ENCODE results near the gene IPPK. TPM values are rescaled to one million over a fixed set of nuclear protein-coding genes. Genes with fewer than 3 reads are reported as not detected.
"Not testable (repeated sequence)": the region's sequence is repeated elsewhere in the genome, so short reads cannot be mapped to it uniquely, and the experiment has no call there.

The IPPK gene
- total RNA-seq, 2 donors from 2014 or later: 10.3 to 14.0 TPM

DNA sequence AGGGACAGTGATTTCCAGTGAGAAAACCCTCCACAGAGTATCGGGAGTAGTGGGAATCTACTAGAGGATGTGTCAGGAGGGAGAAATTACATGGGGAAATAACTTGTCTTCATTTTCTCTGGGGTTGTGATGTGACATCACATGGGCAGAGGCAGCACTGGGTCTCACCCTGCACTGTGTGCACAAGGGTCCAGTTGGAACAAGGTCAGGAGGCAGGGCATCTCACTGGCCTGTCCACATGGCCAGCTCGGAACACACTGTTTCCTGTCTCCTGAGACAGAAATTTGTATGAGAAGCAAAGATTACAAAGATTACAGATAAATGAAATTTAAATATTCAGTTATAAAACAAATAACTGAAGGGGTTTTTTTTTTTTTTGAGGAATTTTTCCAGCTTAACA, 71.5 kb downstream of the IPPK start:
- H3K4me1 ChIP-seq (replicated peaks): no peaks in the 10 kb centered on the region
- H3K9me3 ChIP-seq: no peaks in the 10 kb centered on the region
- H3K27ac ChIP-seq: peak overlapping the region; percentile 46 to 50
- no peaks in the 10 kb centered on the region for H3K27me3 ChIP-seq (replicated peaks; ENCODE audit: insufficient read depth)
- TF ChIP-seq, protein P1, sequence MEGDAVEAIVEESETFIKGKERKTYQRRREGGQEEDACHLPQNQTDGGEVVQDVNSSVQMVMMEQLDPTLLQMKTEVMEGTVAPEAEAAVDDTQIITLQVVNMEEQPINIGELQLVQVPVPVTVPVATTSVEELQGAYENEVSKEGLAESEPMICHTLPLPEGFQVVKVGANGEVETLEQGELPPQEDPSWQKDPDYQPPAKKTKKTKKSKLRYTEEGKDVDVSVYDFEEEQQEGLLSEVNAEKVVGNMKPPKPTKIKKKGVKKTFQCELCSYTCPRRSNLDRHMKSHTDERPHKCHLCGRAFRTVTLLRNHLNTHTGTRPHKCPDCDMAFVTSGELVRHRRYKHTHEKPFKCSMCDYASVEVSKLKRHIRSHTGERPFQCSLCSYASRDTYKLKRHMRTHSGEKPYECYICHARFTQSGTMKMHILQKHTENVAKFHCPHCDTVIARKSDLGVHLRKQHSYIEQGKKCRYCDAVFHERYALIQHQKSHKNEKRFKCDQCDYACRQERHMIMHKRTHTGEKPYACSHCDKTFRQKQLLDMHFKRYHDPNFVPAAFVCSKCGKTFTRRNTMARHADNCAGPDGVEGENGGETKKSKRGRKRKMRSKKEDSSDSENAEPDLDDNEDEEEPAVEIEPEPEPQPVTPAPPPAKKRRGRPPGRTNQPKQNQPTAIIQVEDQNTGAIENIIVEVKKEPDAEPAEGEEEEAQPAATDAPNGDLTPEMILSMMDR (IDR thresholded peaks at IDR 0.05): no peak
- TF ChIP-seq POLR2AphosphoS5 (IDR thresholded peaks at IDR 0.05) (no peak), POLR2A (IDR thresholded peaks at IDR 0.05) (no peak)
- intact Hi-C loops (cut with DNase I): no loop called here
- no peaks in the 10 kb centered on the region for H3K36me3 ChIP-seq
- no peak overlapping the region for H3K4me3 ChIP-seq
- 57% methylated on average over 2 of the region's 2 CpGs for WGBS
- no peak for DNase-seq (ENCODE audit: low spot score)

DNA sequence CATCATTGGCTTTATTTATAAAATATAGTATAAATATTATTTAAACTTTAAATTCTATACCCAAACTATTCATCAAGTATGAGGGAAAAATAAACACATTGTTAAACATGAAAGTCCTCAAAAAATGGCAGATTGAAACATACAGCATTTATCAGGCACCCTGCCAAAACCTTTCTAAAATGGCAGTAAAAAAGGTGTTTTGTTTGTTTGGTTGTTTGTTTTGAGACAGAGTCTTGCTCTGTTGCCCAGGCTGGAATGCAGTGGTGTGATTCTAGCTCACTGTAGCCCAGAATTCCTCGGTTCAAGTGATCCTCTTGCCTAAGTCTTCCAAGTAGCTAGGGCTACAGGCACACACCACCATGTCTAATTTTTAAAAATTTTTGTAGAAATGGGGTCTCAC, 74.0 kb downstream of the IPPK start:
- H3K27me3 ChIP-seq (replicated peaks; ENCODE audit: insufficient read depth): no peaks in the 10 kb centered on the region
- no peak overlapping the region for H3K27ac ChIP-seq
- DNase-seq (ENCODE audit: low spot score): no peak
- no peak for TF ChIP-seq POLR2A (IDR thresholded peaks at IDR 0.05)
- TF ChIP-seq POLR2AphosphoS5 (IDR thresholded peaks at IDR 0.05): no peak
- TF ChIP-seq, protein P1 (IDR thresholded peaks at IDR 0.05): no peak
- no peaks in the 10 kb centered on the region for H3K36me3 ChIP-seq
- intact Hi-C loops (cut with DNase I): no loop called here
- H3K4me3 ChIP-seq: no peak overlapping the region
- WGBS: 67% methylated on average over 1 of the region's 1 CpG
- no peaks in the 10 kb centered on the region for H3K9me3 ChIP-seq
- H3K4me1 ChIP-seq (replicated peaks): no peaks in the 10 kb centered on the region

DNA sequence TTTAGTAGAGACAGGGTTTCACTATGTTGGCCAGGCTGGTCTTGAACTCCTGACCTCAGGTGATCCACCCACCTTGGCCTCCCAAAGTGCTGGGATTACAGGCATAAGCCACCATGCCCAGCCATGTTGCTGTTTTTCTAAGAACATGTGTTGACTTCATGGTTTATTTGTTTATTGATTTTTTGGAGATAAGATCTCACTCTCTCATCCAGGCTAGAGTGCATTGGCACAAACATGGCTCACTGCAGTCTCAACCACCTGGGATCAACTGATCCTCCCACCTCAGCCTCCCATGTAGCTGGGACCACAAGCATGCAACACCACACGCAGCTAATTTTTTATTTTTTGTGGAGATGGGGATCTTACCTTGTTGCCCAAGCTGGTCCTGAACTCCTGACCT, 74.9 kb downstream of the IPPK start:
- H3K4me3 ChIP-seq; intact Hi-C loops (cut with DNase I); H3K27me3 ChIP-seq (replicated peaks; ENCODE audit: insufficient read depth); H3K4me1 ChIP-seq (replicated peaks); H3K27ac ChIP-seq; H3K9me3 ChIP-seq; DNase-seq (ENCODE audit: low spot score); H3K36me3 ChIP-seq: not testable (repeated sequence)
- 95% methylated on average over 1 of the region's 1 CpG for WGBS

DNA sequence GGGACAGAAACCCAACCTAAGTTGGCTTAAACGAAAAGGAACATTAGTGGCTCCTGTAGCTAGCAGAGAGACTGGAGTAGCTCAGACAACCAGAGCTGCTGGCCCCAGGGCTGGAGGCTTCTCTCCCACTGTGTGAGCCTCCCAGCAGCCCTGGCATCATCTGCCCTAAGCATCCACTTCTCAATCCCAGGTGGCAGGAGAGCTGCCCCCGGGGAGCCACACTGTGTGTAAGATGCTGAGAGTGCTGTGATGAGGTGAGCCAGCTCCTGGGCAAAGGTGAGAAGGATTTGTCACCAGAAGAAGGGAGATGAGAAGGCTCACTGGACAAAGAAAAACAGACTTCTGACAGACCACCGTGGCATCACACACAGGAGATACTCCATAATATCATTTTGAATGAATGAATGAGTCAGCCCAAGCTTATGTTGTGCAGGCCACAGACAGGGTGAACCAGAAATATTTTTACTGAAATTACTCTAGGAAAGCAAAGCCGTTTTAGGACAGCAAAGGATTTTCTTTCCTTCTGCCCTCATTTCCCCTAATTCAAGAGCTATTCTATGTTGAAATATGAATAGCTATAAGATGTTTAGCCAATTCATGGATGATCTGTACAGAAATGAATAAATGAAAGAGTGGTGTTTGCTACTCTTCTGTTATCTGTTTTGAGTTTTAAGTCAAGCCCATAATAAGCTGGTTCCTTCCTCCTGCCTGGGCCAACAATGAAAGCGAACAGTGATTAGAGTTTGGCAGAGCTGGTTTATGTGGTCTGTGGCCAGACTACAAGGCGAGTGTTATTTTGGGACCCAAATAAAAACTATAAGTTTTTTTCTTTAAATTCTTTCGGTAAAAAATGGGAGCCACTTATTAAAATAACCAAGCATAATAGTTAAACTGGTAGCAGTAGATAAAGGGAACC, 76.7 kb downstream of the IPPK start:
- no peak overlapping the region for H3K27ac ChIP-seq
- H3K27me3 ChIP-seq (replicated peaks; ENCODE audit: insufficient read depth): no peaks in the 10 kb centered on the region
- intact Hi-C loops (cut with DNase I): no loop called here
- H3K4me3 ChIP-seq: no peak overlapping the region
- no peaks in the 10 kb centered on the region for H3K9me3 ChIP-seq
- H3K4me1 ChIP-seq (replicated peaks): no peaks in the 10 kb centered on the region
- H3K36me3 ChIP-seq: no peaks in the 10 kb centered on the region
- TF ChIP-seq, protein P1 (IDR thresholded peaks at IDR 0.05): no peak
- no peak for DNase-seq (ENCODE audit: low spot score)
- WGBS: 48% methylated on average over 7 of the region's 7 CpGs

DNA sequence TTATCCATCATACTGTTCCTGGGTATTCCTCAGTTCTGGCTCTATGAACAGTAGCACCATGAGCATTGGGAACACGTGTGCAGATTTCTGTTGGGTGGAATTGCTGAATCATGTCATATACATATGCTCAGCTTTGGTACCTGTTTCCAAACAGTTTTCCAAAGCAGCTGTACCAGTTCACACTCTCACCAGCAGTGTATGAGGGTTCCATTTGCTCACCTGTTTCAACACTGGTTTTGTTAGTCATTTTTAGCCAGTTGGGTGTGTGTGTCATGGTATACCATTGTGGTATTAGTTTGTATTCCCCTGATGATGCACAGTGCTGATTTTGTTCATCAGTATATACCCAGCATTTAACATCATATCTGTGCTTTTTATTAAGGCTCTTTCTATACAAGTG, 77.4 kb downstream of the IPPK start:
- TF ChIP-seq, protein P1 (IDR thresholded peaks at IDR 0.05): no peak
- TF ChIP-seq POLR2A (IDR thresholded peaks at IDR 0.05): no peak
- no peak for TF ChIP-seq POLR2AphosphoS5 (IDR thresholded peaks at IDR 0.05)
- H3K27ac ChIP-seq: no peak overlapping the region
- no peak for DNase-seq (ENCODE audit: low spot score)
- H3K27me3 ChIP-seq (replicated peaks; ENCODE audit: insufficient read depth): no peaks in the 10 kb centered on the region
- H3K4me3 ChIP-seq: no peak overlapping the region
- 100% methylated on average over 1 of the region's 1 CpG for WGBS
- H3K9me3 ChIP-seq: no peaks in the 10 kb centered on the region
- no peaks in the 10 kb centered on the region for H3K4me1 ChIP-seq (replicated peaks)
- no peaks in the 10 kb centered on the region for H3K36me3 ChIP-seq
- intact Hi-C loops (cut with DNase I): no loop called here

All from prostate gland (tissue), 2 donors.